ENCODE measurements around the gene ATXN1.

The ATXN1 gene

DNA sequence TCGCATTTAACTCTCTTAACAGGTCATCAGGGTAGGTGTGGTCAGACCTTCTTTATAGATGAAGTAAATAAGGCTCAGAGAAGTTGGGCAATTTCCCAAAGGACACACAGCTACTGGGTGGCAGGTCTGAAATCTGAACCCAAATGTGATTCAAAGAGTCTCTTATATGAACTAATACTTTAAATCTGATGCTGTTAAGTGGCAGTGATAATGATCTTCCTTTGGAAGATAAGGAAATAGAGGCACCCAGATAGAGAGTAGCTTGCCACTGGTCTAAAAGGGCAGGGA lies 285.8 kb downstream of the ATXN1 start:
- Histone ChIP-seq H2BK15ac (ENCODE audit: low read depth, poor library complexity, severe bottlenecking) (no peak overlapping the region), H3K9me3 (ENCODE audit: control insufficient read depth, low read length) (no peaks in the 10 kb centered on the region), H3K9ac (ENCODE audit: low read length) (no peak overlapping the region), H2AK5ac (ENCODE audit: low read length, severe bottlenecking) (no peak overlapping the region), H3K4me2 (ENCODE audit: low read length, poor library complexity, severe bottlenecking) (no peak overlapping the region), H2BK120ac (ENCODE audit: low read depth, low read length) (no peak overlapping the region), H3K27ac (ENCODE audit: low read length, poor library complexity, severe bottlenecking) (no peak overlapping the region), H3K4me3 (ENCODE audit: insufficient read depth in 1 of 2, low read depth in 1 of 2, low read length in 2 of 2) (no peak overlapping the region), H3K79me1 (replicated peaks; ENCODE audit: low read length, poor library complexity, severe bottlenecking) (peaks cover 4% of the 10 kb centered on the region), H4K91ac (ENCODE audit: low read length) (no peak overlapping the region), H3K14ac (ENCODE audit: low read length in 2 of 2) (no peak overlapping the region), H2BK12ac (ENCODE audit: low read length in 2 of 2) (no peak overlapping the region), H2AFZ (ENCODE audit: low read depth, low read length) (no peak overlapping the region), H3K4ac (ENCODE audit: low read depth in 1 of 2, low read length in 2 of 2) (no peak overlapping the region), H4K8ac (ENCODE audit: low read length) (no peak overlapping the region), H3K23ac (ENCODE audit: low read length in 2 of 2) (no peak overlapping the region), H3K4me1 (ENCODE audit: control insufficient read depth, insufficient read depth, low read depth, low read length) (peaks cover 2% of the 10 kb centered on the region), H3K18ac (ENCODE audit: low read depth in 1 of 2, low read length in 2 of 2) (no peak overlapping the region), H3K36me3 (ENCODE audit: control insufficient read depth in 1 of 2, insufficient read depth in 2 of 2, low read depth in 1 of 2, low read length in 2 of 2) (peaks cover 6 to 7% of the 10 kb centered on the region in 2 experiments), H2BK5ac (ENCODE audit: low read depth, low read length, poor library complexity, severe bottlenecking) (no peak overlapping the region), H3K27me3 (ENCODE audit: control insufficient read depth in 1 of 2, insufficient read depth in 1 of 2, low read length in 2 of 2) (no peaks in the 10 kb centered on the region)
- no peak for DNase-seq
- 100% methylated on average over 1 of the region's 1 CpG for WGBS

DNA sequence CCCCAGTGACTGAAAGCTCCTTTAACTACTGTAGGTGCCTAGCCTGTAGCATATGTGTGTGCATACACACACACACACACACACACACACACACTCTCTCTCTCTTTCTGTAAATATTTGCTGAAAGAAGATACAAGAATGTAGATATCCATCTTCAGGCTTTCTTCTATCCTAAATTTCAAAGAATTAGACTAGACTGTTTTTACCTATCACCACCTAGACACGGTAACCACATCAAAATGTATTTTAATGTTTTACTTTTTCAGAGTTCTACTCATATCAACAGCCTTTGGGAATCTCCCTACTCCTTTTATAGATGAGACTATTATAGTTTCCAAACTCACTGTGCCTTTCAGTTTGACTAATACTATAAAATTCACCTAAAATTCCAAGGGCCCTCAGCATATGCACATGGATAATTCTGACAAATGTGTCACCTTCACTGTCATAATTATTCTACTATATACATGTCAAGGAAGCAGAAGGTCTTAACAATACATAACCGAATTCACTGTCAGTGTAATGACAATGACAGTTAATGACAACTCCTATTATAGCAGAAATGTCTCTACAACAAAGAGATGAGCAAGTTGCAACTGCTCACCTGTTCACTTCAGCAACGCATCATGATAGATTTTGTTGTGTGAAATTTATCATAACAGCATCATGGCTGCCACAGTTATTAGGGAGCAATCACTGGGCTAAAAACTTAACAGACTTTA lies 286.3 kb downstream of the ATXN1 start:
- Histone ChIP-seq H3K79me1 (replicated peaks; ENCODE audit: low read length, poor library complexity, severe bottlenecking) (peaks cover 4% of the 10 kb centered on the region), H2AFZ (ENCODE audit: low read depth, low read length) (no peak overlapping the region), H3K4me2 (ENCODE audit: low read length, poor library complexity, severe bottlenecking) (no peak overlapping the region), H3K9me3 (ENCODE audit: control insufficient read depth, low read length) (no peaks in the 10 kb centered on the region), H3K27me3 (ENCODE audit: control insufficient read depth in 1 of 2, insufficient read depth in 1 of 2, low read length in 2 of 2) (no peaks in the 10 kb centered on the region), H2AK5ac (ENCODE audit: low read length, severe bottlenecking) (no peak overlapping the region), H3K4me3 (ENCODE audit: insufficient read depth in 1 of 2, low read depth in 1 of 2, low read length in 2 of 2) (no peak overlapping the region), H3K4ac (ENCODE audit: low read depth in 1 of 2, low read length in 2 of 2) (no peak overlapping the region), H3K9ac (ENCODE audit: low read length) (no peak overlapping the region), H2BK5ac (ENCODE audit: low read depth, low read length, poor library complexity, severe bottlenecking) (no peak overlapping the region), H3K4me1 (ENCODE audit: control insufficient read depth, insufficient read depth, low read depth, low read length) (peaks cover 2% of the 10 kb centered on the region), H2BK15ac (ENCODE audit: low read depth, poor library complexity, severe bottlenecking) (no peak overlapping the region), H4K91ac (ENCODE audit: low read length) (no peak overlapping the region), H2BK12ac (ENCODE audit: low read length in 2 of 2) (no peak overlapping the region), H3K36me3 (ENCODE audit: control insufficient read depth in 1 of 2, insufficient read depth in 2 of 2, low read depth in 1 of 2, low read length in 2 of 2) (peaks cover 6 to 7% of the 10 kb centered on the region in 2 experiments), H3K18ac (ENCODE audit: low read depth in 1 of 2, low read length in 2 of 2) (no peak overlapping the region), H4K8ac (ENCODE audit: low read length) (no peak overlapping the region), H3K27ac (ENCODE audit: low read length, poor library complexity, severe bottlenecking) (no peak overlapping the region), H3K14ac (ENCODE audit: low read length in 2 of 2) (no peak overlapping the region), H2BK120ac (ENCODE audit: low read depth, low read length) (no peak overlapping the region), H3K23ac (ENCODE audit: low read length in 2 of 2) (no peak overlapping the region)
- no peak for DNase-seq
- 100% methylated on average over 3 of the region's 3 CpGs for WGBS

GRCh38 chr6:16473908-16474771 lies 287.1 kb downstream of the ATXN1 start:
- Histone ChIP-seq H2AFZ (ENCODE audit: low read depth, low read length) (no peak overlapping the region), H3K14ac (ENCODE audit: low read length in 2 of 2) (no peak overlapping the region), H3K4ac (ENCODE audit: low read depth in 1 of 2, low read length in 2 of 2) (no peak overlapping the region), H3K9ac (ENCODE audit: low read length) (no peak overlapping the region), H2BK120ac (ENCODE audit: low read depth, low read length) (no peak overlapping the region), H3K27ac (ENCODE audit: low read length, poor library complexity, severe bottlenecking) (no peak overlapping the region), H2BK5ac (ENCODE audit: low read depth, low read length, poor library complexity, severe bottlenecking) (no peak overlapping the region), H4K8ac (ENCODE audit: low read length) (no peak overlapping the region), H3K27me3 (ENCODE audit: control insufficient read depth in 1 of 2, insufficient read depth in 1 of 2, low read length in 2 of 2) (no peaks in the 10 kb centered on the region), H3K4me3 (ENCODE audit: insufficient read depth in 1 of 2, low read depth in 1 of 2, low read length in 2 of 2) (no peak overlapping the region), H3K23ac (ENCODE audit: low read length in 2 of 2) (no peak overlapping the region), H4K91ac (ENCODE audit: low read length) (no peak overlapping the region), H3K36me3 (ENCODE audit: control insufficient read depth in 1 of 2, insufficient read depth in 2 of 2, low read depth in 1 of 2, low read length in 2 of 2) (peaks cover 7 to 9% of the 10 kb centered on the region in 2 experiments), H2BK15ac (ENCODE audit: low read depth, poor library complexity, severe bottlenecking) (no peak overlapping the region), H3K9me3 (ENCODE audit: control insufficient read depth, low read length) (no peaks in the 10 kb centered on the region), H3K4me2 (ENCODE audit: low read length, poor library complexity, severe bottlenecking) (no peak overlapping the region), H3K4me1 (ENCODE audit: control insufficient read depth, insufficient read depth, low read depth, low read length) (peaks cover 2% of the 10 kb centered on the region), H2AK5ac (ENCODE audit: low read length, severe bottlenecking) (no peak overlapping the region), H3K18ac (ENCODE audit: low read depth in 1 of 2, low read length in 2 of 2) (no peak overlapping the region), H2BK12ac (ENCODE audit: low read length in 2 of 2) (no peak overlapping the region), H3K79me1 (replicated peaks; ENCODE audit: low read length, poor library complexity, severe bottlenecking) (peaks cover 6% of the 10 kb centered on the region)
- DNase-seq: no peak
- 68% methylated on average over 1 of the region's 1 CpG for WGBS

DNA sequence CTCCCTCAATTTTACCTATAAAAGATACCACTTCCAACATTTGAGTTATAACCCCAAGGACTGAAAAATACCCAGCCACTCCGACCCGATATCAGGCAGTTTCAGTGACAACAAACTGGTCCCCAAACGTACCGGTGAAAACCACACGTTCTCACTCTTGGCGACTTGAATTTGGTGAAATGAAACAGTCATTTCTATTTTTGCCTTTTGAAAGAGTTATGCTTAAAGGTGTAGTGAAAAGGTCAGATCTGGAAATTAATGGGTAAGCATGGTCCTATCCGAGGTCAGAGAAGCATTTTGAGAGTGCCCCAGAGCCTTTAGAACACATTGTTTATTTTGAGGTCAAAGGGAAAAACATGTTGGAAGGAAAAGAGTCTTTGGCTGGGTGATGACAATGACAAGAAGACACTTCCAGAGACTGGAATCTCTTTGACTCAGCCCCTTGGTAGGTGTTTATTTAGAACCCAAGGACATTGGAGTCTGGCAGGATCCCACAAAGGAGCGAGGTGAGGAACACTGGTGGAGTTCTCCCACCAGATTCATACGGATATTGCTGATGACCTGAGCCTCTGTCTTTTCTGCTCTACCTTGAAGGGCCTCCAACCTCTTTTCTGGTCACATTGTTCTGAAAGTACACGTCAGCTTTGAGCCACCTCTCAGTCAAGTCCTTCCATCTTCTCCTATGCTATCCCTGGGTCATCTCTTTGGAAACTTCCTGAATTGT lies 287.9 kb downstream of the ATXN1 start:
- H3K4me3 ChIP-seq (ENCODE audit: insufficient read depth in 1 of 2, low read depth in 1 of 2, low read length in 2 of 2): no peak overlapping the region
- H3K4me2 ChIP-seq (ENCODE audit: low read length, poor library complexity, severe bottlenecking): no peak overlapping the region
- no peak overlapping the region for H2BK15ac ChIP-seq (ENCODE audit: low read depth, poor library complexity, severe bottlenecking)
- no peak overlapping the region for H2BK12ac ChIP-seq (ENCODE audit: low read length in 2 of 2)
- H3K27ac ChIP-seq (ENCODE audit: low read length, poor library complexity, severe bottlenecking): no peak overlapping the region
- H4K8ac ChIP-seq (ENCODE audit: low read length): no peak overlapping the region
- H2AFZ ChIP-seq (ENCODE audit: low read depth, low read length): no peak overlapping the region
- no peak overlapping the region for H3K4ac ChIP-seq (ENCODE audit: low read depth in 1 of 2, low read length in 2 of 2)
- no peak overlapping the region for H2BK120ac ChIP-seq (ENCODE audit: low read depth, low read length)
- no peak overlapping the region for H2BK5ac ChIP-seq (ENCODE audit: low read depth, low read length, poor library complexity, severe bottlenecking)
- H2AK5ac ChIP-seq (ENCODE audit: low read length, severe bottlenecking): no peak overlapping the region
- no peak overlapping the region for H4K91ac ChIP-seq (ENCODE audit: low read length)
- H3K36me3 ChIP-seq (ENCODE audit: control insufficient read depth in 1 of 2, insufficient read depth in 2 of 2, low read depth in 1 of 2, low read length in 2 of 2): peaks cover 7 to 9% of the 10 kb centered on the region in 2 experiments
- no peak overlapping the region for H3K14ac ChIP-seq (ENCODE audit: low read length in 2 of 2)
- no peaks in the 10 kb centered on the region for H3K9me3 ChIP-seq (ENCODE audit: control insufficient read depth, low read length)
- no peak for DNase-seq
- H3K79me1 ChIP-seq (replicated peaks; ENCODE audit: low read length, poor library complexity, severe bottlenecking): peaks cover 6% of the 10 kb centered on the region
- peaks cover 2% of the 10 kb centered on the region for H3K4me1 ChIP-seq (ENCODE audit: control insufficient read depth, insufficient read depth, low read depth, low read length)
- no peak overlapping the region for H3K23ac ChIP-seq (ENCODE audit: low read length in 2 of 2)
- WGBS: 76% methylated on average over 10 of the region's 10 CpGs
- no peaks in the 10 kb centered on the region for H3K27me3 ChIP-seq (ENCODE audit: control insufficient read depth in 1 of 2, insufficient read depth in 1 of 2, low read length in 2 of 2)
- H3K18ac ChIP-seq (ENCODE audit: low read depth in 1 of 2, low read length in 2 of 2): no peak overlapping the region
- H3K9ac ChIP-seq (ENCODE audit: low read length): no peak overlapping the region
